ENCODE data around the gene SPRY4. TPM values are rescaled to one million over a fixed set of nuclear protein-coding genes. Genes with fewer than 3 reads are reported as not detected.
"Not testable (repeated sequence)": the region's sequence is repeated elsewhere in the genome, so short reads cannot be mapped to it uniquely, and the experiment has no call there.

SPRY4 gene
- total and polyA plus RNA-seq, 12 donors, result 12.1 to 66.1 (median 30.3) TPM

GRCh38 chr5:142276517-142276916 lies 48.3 kb downstream of the SPRY4 start:
- Histone ChIP-seq H3K27me3 (no peaks in the 10 kb centered on the region), H3K4me3 (no peak overlapping the region), H3K4me1 (replicated peaks in 1 of 2) (peaks cover 0 to 8% of the 10 kb centered on the region in 2 donors), H3K27ac (no peak overlapping the region), H3K36me3 (replicated peaks in 1 of 2) (no peaks in the 10 kb centered on the region), H3K9me3 (replicated peaks in 1 of 3) (no peaks in the 10 kb centered on the region)
- 74 to 79% (median 79%) methylated on average over 6 of the region's 6 CpGs for WGBS, 4 donors
- intact Hi-C loops (cut with DNase I), result no loop called here
- TF ChIP-seq CTCF (IDR thresholded peaks at IDR 0.05) (no peak), POLR2A (IDR thresholded peaks at IDR 0.05) (no peak)
- DNase-seq, result no peak

- H3K9me3 ChIP-seq (replicated peaks in 1 of 3), result no peaks in the 10 kb centered on the region
- DNase-seq, result no peak
- WGBS, 4 donors, result 53 to 93% (median 79%) methylated on average over 3 of the region's 3 CpGs
- H3K27ac ChIP-seq, result no peak overlapping the region
- no peaks in the 10 kb centered on the region for H3K36me3 ChIP-seq (replicated peaks in 1 of 2)
- H3K4me1 ChIP-seq (replicated peaks in 1 of 2), result peaks cover 0 to 1% of the 10 kb centered on the region in 2 donors
- no peaks in the 10 kb centered on the region for H3K27me3 ChIP-seq
- no peak overlapping the region for H3K4me3 ChIP-seq
- intact Hi-C loops (cut with DNase I), result no loop called here
- TF ChIP-seq CTCF (IDR thresholded peaks at IDR 0.05) (no peak), POLR2A (IDR thresholded peaks at IDR 0.05) (no peak)
These were observed 49.3 kb downstream of the SPRY4 start for GRCh38 chr5:142275496-142275895.

DNA sequence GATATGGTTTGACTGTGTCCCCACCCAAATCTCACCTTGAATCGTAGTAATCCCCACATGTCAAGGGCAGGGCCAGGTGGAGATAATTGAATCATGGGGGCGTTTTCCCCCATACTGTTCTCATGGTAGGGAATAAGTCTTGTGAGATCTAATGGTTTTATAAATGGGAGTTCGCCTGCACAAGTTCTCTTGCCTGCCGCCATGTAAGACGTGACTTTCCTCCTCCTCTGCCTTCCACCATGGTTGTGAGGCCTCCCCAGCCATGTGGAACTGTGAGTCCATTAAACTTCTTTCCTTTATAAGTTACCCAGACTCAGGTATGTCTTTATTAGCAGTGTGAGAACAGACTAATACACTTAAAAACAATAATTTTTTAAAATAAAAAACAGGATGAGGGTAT lies 52.2 kb downstream of the SPRY4 start:
- H3K4me1 ChIP-seq (replicated peaks in 1 of 2); H3K36me3 ChIP-seq (replicated peaks in 1 of 2); H3K9me3 ChIP-seq (replicated peaks in 1 of 3); H3K27me3 ChIP-seq; H3K4me3 ChIP-seq; DNase-seq; intact Hi-C loops (cut with DNase I); H3K27ac ChIP-seq: not testable (repeated sequence)
- WGBS, 4 donors, result 70 to 90% (median 82%) methylated on average over 5 of the region's 5 CpGs

DNA sequence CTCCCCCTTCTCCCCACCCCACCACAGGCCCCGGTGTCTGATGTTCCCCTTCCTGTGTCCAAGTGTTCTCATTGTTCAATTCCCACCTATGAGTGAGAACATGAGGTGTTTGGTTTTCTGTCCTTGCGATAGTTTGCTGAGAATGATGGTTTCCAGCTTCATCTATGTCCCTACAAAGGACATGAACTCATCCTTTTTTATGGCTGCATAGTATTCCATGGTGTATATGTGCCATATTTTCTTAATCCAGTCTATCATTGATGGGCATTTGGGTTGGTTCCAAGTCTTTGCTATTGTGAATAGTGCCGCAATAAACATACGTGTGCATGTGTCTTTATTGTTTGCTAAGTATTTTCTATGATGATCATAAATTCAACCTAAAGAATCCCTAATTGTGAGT lies 60.7 kb downstream of the SPRY4 start:
- DNase-seq; H3K27ac ChIP-seq; H3K9me3 ChIP-seq (replicated peaks in 1 of 3); H3K4me1 ChIP-seq (replicated peaks in 1 of 2); H3K4me3 ChIP-seq; intact Hi-C loops (cut with DNase I); H3K36me3 ChIP-seq (replicated peaks in 1 of 2); H3K27me3 ChIP-seq: not testable (repeated sequence)
- 93 to 97% (median 95%) methylated on average over 4 of the region's 4 CpGs for WGBS, 4 donors

- Histone ChIP-seq H3K36me3 (replicated peaks in 1 of 2) (no peaks in the 10 kb centered on the region), H3K4me3 (no peak overlapping the region), H3K4me1 (replicated peaks in 1 of 2) (no peaks in the 10 kb centered on the region), H3K27me3 (no peaks in the 10 kb centered on the region), H3K9me3 (replicated peaks in 1 of 3) (no peaks in the 10 kb centered on the region), H3K27ac (no peak overlapping the region)
- no peak for TF ChIP-seq POLR2A (IDR thresholded peaks at IDR 0.05)
- no peak for TF ChIP-seq CTCF (IDR thresholded peaks at IDR 0.05)
- DNase-seq, result no peak
- intact Hi-C loops (cut with DNase I), result no loop called here
- WGBS, 4 donors, result 82 to 88% (median 85%) methylated on average over 3 of the region's 3 CpGs
These were observed 61.5 kb downstream of the SPRY4 start for GRCh38 chr5:142263346-142263745.

Data from adrenal gland (tissue), 12 donors.